GM19455 (cell line): Measurements from ENCODE around the gene CHST13.

Experiments
- ATAC-seq: cut with Tn5 transposase; IDR thresholded peaks from one replicate; pipeline ENCODE4 v1.9.1; 2021; ENCODE audit not compliant: unreplicated experiment

CHST13 gene

DNA sequence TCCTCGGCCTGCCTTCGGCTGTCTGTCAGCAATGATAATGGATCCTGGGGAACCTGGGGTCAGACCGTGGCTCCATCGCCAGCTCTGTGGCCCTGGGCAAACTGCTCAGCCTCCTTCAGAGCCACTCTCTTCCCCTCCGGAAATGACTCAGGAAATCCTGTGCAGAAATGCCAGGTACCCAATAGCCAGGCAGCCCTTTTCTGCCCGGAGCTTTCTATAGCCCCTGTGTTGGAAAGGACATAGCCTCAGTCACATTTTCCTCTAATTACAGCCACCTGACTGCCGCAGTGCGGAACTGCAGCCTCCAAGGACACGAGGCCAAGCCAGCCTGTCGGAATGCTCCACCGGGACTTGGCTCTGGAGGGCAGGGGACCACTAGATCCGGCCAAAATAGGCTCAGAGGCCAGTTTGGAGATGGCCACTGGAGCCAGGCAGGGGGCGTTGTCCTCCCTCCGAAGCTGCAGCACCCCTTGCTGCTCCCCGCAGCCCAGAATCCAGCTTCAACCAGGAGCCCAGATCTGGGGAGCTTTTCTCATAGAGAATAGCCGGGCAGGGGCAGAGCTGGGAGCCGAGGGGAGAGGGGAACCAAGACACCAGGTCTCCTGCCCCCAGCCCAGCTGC, 36.7 kb upstream of the CHST13 start:
- ATAC-seq, result no peak

DNA sequence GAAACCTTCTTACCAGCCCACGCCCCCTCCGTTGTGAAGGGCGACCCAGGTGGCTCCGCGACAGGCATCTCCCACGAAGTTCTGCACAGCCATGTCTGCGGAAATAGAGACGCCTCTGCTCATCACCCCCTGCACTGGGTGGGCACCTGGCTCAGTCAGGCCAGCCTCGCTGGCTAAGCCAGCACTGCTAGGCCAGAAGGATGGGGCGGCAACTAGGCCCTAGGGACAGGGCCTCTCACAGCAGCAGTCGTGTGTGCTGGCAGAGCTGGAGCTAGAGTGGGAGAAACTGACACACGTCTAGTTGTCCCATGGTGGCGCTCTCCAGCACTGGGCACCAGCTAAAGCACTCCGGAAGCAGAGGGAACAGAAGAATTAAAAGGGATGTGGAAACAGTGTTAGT, 35.8 kb upstream of the CHST13 start:
- ATAC-seq, result no peak

DNA sequence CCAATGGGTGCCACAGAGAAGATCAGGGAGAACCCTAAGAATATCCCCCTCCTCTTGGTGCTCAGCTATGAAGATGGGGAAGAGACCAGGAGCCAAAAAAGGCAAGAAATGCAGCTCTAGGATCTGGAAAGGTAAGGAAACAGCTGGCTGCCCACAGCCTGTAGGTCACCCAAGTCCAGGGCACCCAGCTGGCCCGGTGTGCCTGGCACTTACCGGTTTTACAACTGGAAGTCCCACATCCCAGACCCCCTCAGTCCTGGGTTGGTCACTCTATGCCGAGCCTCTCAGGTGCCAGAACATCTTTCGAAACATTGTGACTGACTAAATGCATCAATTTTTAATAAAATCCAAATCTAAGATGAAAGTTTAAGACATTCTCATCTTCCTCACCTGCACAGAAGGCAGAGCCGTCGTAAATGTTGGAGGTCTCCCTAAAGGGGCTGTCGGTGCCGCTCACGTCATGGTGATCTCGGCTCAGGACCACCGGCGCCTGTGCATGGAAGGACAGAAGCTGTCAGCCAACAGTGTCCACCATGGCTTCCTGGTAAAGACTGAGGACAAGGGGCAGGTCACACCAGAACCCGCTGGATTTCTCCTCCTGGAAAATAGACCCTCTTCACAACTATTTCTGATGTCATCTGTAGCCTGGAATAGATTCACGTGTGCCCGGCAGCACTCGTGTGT, 34.9 kb upstream of the CHST13 start:
- no peak for ATAC-seq

DNA sequence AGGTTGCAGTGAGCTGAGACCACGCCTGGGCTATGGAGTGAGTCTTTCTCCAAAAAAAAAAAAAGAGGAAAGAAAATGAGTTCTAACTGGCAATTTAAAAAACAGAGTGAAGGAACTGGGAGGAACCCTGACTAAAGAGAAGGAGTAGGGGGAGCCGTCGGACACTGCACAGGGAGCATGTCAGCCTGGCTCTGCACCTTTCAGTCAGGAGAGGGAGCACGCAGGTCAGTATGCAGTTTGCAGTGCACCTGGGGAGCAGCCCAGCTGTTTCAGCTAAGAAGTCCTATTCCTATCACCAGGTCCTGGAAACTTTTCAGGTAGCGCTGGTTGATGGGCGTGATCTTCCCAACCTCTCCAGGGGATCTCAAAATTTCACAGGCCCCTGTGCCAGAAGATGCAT, 33.3 kb upstream of the CHST13 start:
- ATAC-seq, result no peak

DNA sequence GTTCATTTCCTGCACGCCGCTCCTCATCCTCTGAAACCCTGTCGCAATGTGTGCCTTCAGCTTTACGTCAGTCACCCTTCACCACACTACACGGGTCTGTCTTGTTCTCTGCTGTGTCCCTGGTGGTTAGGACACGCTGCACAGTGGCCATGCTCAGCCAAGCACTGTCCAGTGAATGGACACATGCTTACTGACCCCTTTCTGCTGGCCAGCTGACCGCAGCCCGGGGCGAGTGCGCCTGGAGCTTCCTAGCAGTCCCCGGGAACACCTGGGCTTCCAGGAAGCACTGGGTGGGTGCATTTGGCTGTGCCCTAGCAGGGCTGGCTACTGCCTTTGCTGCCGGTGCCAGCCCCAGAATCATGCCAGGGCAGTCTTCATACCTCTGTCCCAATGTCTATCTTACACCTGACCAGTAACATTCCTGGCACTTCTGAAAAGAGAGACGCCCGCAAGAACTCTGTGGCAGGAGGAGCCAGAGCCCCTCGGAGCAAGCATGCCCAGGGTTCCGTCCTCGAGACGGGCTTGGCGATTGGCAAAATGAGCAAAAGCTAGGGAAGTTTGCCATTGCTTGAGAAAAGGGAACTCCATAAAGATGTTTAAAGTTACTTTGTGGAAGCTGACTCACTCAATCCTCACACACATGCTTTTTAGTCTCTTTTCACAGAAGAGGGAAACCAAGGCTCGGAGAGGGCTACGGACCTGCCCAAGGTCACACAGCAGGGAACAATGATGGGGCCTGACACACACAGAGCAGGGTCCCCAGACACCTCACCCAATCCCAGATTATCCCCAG, 32.5 kb upstream of the CHST13 start:
- no peak for ATAC-seq

DNA sequence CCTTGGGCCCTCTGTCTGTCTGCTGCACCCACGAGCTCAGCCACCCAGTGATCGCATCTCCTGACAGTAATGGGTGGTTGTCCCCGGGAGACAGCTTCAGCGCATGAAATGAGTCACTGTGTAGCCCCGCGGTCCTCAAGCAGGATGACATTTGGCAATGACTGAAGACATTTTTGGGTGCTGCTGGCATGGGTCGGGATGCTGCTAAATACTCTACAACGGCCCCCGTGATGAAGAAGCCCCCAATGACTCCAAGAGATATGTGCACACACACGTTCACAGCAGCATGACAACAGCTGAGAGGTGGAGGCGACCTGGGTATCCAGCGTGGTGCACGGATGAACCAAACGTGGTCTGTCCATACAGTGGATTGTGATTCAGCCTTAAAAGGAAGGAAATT, 30.9 kb upstream of the CHST13 start:
- no peak for ATAC-seq

DNA sequence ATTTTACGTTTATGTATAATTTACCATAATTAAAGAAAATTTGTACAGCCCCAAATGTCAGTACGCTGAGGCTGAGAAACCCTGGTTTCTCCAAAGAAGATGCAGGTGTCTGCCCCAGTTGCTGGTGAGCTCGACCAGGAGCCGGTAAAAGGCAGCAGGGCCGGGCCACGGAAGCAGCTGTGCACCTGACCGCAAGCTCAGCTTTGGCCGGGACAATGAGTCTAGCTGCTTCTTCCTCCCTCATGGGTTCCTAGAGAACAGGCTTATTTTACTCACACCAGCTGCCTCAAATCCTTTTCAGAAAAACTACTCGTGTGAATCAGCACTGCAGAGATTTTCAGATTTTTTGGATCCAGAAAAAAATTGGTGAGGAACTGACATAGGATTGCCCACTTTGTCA, 30.2 kb upstream of the CHST13 start:
- no peak for ATAC-seq

DNA sequence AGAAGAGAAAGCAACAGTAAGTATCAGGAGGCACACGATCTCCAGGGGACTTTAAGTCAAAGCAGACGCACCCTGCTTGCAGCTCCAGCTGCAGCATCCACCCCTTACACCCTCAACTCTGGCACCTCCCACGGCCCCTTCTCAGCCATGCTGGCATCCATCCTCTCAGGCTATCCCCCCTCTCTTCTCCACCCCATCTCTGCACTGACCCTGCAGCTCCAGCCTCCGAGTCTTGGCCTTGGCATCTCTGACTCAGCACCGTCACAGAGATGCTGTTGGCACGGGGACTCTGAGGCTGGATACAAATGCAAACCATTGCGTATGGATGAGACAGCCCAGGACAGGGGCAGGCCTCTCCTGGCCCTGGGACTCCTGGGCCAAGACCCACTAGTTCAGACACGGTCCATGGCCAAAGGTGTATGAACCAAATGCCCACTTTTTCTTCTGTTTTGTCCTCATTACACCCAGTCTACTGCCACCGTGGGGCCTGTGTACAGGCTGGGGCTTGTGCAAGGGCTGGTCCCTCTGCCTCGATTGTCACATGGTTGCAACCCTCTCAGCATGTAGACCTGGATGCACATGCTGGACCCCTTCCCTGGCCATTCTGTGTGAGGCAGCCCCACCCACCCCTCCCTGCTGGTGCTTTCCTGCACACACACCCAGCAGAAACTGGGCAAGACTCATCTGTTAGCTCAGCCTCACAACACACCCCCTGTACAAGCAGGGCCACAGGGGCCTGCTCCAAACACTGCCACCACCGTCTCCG, 29.6 kb upstream of the CHST13 start:
- no peak for ATAC-seq

DNA sequence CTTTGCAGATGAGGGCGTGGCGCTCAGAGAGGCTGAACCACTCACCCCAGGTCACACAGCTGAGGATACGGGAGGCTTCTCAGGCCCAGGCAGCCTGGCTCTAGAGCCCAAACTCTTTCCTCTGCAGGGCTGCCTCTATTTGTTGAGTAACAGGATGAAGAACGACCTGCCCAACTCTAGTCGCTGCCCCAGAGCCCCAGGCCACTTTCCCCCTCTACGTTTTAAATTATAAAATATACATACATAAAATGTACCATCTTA, 29.1 kb upstream of the CHST13 start:
- no peak for ATAC-seq

DNA sequence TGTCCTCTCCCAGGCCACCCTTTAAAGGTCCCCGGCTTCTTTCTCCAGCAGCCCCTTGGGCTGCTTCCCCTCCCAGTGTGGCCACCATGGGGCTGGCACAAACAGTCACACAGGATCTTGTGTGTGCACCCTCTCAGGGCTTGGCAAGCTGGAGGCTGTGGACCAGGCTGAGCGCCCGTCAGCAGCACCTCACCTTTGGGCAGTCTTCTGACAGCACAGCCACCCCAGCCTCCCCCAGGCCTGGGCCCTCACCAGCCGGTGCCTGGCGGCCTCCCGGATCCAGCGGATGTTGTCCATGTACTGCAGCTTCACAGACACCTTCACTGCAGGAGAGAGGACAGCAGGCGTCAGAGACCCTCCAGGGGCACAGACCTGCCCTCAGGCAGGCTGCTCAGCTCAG, 28.2 kb upstream of the CHST13 start:
- no peak for ATAC-seq

DNA sequence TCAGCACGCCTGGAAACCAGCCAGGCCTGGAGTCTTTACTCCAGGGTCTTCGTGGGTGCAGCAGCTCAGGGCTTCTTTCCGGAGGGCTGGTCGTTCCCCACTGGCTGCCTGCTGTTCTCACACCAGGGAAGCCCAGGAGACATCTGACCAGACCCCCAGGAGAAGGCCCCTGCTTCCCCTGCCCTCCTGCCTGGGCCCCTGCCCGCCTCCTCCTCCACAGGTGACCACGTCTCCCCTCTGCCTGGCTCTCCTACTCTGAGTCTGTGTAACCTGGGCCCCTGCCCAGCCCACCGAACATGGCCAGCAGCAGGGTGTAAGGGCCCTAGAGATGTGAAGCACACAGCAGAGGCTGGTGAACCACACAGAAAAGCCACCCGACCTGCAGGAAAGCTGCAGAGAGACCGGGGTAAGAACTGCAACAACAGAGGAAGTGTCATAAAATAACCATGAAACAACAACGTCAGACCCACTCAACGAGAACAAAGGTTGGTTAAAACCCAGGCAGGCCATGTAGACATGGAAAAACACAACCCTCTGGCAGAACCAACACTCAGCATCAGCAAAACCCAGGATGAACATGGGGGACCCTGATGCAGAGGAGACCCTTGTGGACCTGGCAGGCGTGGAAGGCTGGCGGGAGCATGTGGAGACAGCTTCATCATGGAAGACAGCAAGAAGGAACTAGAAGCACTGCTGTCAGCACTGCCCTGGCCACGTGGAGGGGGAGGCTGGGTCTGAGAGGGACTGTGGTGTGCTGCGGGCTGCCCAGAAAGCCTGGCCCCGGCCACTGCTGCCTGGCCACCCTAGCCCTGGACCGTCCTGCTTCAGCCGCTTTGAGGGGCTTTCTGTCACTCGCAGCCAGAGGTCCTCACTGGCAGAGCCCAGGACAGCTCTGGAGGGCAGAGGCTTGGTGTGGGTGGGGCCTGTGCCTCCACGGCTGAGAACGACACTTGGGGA, 26.8 kb upstream of the CHST13 start:
- ATAC-seq, result no peak

DNA sequence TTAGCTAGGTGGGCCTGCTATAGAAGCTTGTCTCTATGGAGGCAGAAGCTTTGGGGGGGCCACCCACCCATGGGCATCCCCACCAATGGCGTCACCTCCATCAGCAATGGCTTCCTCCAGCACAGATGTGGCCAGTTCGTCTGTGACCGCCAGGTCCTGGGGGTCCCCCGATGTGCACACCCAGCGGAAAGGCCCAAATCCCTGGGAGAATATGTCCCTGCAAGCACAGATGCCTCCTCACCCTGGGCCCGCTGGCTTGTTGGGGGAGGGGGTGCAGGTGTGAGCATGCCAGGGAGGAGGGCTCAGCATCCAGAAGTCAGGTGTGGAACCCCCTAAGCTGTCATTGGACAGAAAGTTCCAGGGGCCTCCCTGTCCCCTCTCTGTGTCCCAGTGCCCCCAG, 26.0 kb upstream of the CHST13 start:
- no peak for ATAC-seq

DNA sequence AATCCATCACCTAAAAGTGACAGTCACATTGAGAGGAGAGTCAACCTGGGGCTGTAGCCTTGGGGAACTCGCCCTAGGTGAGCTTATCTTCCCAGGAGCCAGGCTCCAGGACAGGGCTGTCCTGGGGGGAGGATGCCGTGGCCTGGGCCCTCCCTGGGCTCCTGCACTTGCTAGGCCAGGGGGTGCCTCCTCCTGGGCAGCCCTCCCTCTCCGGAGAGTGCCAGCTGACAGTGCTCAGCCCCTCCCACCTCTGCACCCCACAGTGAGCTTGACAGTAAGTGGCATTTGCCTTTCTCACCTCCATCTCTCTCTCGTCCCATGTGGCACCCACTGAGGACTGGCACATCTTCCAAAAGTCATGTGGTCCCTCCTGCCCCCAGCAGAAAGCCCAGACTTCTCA, 25.5 kb upstream of the CHST13 start:
- ATAC-seq, result no peak

DNA sequence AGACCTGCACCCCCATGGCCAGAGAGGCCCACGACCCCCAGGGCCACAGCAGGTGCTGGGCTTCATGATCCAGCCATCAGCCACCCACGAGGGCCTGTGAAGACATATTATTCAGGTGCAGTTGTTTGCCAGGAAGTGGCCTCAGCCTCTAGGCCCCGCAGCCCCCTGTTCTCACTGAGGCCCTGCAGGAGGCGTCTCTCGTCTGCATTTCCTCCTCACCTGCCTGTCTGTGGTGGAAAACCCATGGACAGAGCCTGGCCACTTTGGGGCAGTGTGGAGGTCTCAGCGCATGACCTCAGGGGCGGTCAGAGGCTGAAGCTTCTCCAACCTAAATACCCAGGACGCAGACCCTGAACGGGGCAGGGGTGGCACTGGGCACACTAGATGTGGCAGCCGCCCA, 25.0 kb upstream of the CHST13 start:
- no peak for ATAC-seq

DNA sequence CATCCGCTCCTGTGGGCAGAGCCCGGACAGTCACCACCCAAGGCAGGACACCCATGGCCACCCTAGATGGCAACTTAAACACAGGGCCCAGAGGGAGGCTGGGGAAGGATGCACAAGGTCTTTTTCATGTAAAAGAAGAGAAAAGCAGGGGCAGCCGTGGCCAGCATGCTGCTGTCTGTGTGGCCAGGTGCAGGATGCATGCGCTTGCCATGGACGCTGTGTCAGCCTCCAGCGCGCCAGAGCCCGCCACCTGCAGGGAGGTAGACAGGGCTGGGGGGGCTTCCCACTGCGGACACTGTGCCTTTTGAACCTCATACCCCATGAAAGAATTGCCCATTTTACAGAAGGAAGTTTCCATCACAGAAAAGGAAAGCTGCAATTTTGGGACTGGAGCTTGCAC, 24.6 kb upstream of the CHST13 start:
- ATAC-seq, result no peak

DNA sequence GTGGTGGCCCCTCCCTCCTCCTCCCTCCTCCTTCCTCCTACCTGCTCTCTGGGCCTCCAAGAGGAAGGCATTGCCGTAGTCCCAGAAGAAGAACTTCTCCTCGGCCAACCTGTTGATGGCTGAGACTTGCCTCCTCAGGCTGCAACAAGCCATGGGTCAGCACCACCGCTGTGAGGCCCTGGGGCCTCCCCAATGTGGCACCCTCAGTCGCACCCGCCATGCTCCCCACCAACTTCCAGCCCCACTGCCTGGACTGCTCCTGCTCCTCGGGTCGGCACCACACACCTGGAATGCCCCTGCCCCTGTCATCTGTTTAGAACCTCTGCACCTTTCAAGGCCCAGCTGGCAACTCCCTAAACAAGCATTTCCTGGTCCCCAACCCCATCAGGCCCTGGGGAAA, 23.9 kb upstream of the CHST13 start:
- no peak for ATAC-seq

DNA sequence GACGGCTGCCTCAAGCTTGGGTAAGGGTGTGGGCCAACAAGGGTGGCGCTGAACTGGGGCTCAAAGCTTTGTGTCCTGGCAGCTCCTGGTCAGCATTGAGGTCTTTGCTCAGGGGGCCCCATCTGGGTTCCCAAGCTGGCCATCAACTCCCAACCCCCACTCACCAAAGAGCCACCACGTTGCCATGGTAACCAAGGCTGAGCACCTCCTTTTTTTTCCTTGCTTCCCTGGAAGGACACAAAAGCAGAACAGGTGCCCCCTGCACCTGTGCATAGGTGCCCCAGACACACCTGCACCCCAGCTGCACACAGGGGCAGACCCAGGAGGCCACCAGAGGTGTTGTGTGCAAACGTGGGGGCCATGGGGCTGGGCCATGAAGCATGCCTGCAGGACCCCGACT, 22.9 kb upstream of the CHST13 start:
- no peak for ATAC-seq

DNA sequence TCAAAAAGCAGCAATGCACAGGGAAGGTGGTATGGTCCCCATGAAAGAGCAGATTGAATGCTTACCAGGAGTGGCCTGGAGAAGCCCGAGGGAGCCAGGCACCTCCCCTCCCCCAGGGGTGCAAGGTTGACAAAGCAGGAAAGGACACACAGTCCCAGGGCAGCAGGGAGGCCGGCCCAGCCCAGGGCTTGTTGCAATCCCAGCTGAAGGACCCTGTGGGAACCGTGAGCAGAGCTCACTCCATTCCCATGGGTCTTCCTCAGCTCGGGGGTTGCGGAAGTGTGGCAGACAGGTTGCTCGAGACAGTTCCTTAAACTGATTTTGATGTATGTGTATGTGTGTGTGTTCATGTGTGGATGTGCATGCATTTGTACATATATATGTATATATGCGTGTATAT, 22.2 kb upstream of the CHST13 start:
- no peak for ATAC-seq

DNA sequence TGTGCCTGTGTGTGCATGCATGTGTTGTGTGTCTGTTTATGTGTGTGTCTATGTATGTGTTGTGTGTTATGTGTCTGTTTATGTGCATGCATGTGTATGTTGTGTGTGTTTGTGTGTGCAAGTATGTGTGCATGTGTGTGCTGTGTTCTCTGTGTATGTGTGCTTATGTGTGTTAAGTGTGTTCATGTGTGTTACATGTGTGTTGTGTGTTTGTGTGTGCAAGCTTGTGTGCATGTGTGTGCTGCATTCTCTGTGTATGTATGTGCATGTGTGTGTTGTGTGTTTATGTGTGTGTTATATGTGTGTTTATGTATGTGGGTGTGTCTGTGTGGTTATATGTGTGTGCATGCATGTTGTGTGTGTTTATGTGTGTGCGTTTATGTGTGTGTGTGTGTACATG, 21.3 kb upstream of the CHST13 start:
- ATAC-seq, result no peak

DNA sequence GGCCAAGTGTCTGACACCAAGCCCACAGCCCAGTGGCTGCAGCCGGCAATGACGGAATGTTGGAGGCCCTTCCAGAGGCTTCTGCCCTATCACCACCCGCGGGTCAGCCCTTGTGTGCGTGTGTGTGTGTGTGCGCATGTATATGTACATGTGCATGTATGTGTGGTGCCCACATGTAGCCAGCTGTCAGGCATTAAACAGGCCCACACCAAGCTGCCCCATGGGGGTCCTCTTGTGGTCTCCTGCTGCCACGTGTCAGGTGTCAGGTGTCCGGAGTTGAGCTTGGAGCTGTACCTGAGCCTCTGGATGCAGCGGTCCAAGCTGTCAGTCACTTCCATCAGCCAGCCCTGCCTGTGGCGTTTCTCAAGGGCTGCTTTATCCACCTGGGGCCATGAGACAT, 20.3 kb upstream of the CHST13 start:
- no peak for ATAC-seq

DNA sequence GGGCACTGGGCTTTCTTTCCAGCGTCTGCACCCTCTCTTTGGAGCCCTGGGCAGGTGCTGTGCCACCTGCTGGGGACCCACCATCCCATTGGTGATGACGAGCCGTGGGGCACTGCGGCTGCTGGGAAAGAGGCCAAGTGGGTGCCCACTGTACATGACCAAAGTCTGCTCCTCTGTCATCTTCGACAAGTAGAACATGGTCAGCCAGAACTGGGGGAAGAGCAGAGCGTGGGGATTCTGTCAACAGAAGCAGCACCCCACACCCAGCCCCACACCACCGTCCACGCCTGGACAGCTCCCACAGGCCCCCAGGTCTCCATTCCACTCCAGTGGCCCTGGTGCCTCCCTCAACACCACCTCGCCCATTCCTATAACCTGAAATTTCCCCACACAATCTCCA, 16.1 kb upstream of the CHST13 start:
- ATAC-seq, result no peak
